GM23338 (cell line): ENCODE results near the gene COL4A3. TPM values are rescaled to one million over a fixed set of nuclear protein-coding genes. Genes with fewer than 3 reads are reported as not detected.

Source experiments
- ATAC-seq: fragments of 200-7000 bp; cut with Tn5 transposase; 3 replicates; pipeline ENCODE4 v1.9.1; 2020
- DNase-seq: peaks from one replicate; pipeline ENCODE4 v3.0.0-alpha.2; 2015; ENCODE audit warnings: low spot score
- H2AFZ ChIP-seq: fragments of 200-600 bp; sonication (generic); 2 replicates; pipeline ENCODE4 v1.8.0; 2016; ENCODE audit warnings: antibody characterized with exemption, mild to moderate bottlenecking, moderate library complexity
- H3F3A ChIP-seq: fragments of 200-600 bp; sonication (generic); replicated peaks from 2 replicates; pipeline ENCODE4 v1.8.0; 2017; ENCODE audit warnings: antibody characterized with exemption, mixed run types, low read depth
- H3K27ac ChIP-seq: fragments of 200-600 bp; sonication (generic); 2 replicates; pipeline ENCODE4 v1.6.1; 2016; ENCODE audit warnings: low read depth
- H3K27me3 ChIP-seq: fragments of 200-600 bp; sonication (generic); 2 replicates; pipeline ENCODE4 v1.8.0; 2016; ENCODE audit warnings: mild to moderate bottlenecking, mixed run types, moderate library complexity; ENCODE audit not compliant: insufficient read depth
- H3K36me3 ChIP-seq: fragments of 200-600 bp; sonication (generic); 2 replicates; pipeline ENCODE4 v1.8.0; 2016; ENCODE audit warnings: mild to moderate bottlenecking; ENCODE audit not compliant: insufficient read depth
- H3K4me1 ChIP-seq: fragments of 200-600 bp; sonication (generic); 2 replicates; pipeline ENCODE4 v1.8.0; 2016; ENCODE audit warnings: mild to moderate bottlenecking, moderate library complexity; ENCODE audit not compliant: insufficient read depth
- H3K4me2 ChIP-seq: fragments of 200-600 bp; sonication (generic); 2 replicates; pipeline ENCODE4 v1.7.1; 2017; ENCODE audit warnings: mixed run types
- H3K4me3 ChIP-seq: fragments of 200-600 bp; sonication (generic); 2 replicates; pipeline ENCODE4 v1.6.1; 2016; ENCODE audit warnings: mixed run types
- H3K79me2 ChIP-seq: fragments of 200-600 bp; sonication (generic); replicated peaks from 2 replicates; pipeline ENCODE4 v1.8.0; 2017; ENCODE audit warnings: mild to moderate bottlenecking; ENCODE audit not compliant: insufficient read depth
- H3K9me2 ChIP-seq: fragments of 200-600 bp; sonication (generic); 2 replicates; pipeline ENCODE4 v1.8.0; 2017; ENCODE audit not compliant: insufficient read depth
- H4K20me1 ChIP-seq: fragments of 200-600 bp; sonication (generic); replicated peaks from 2 replicates; pipeline ENCODE4 v1.8.0; 2017; ENCODE audit warnings: mild to moderate bottlenecking; ENCODE audit not compliant: insufficient read depth
- H3K27ac Mint-ChIP-seq: 2 replicates; pipeline ENCODE4 v1.8.0; 2020; ENCODE audit warnings: inconsistent platforms, mild to moderate bottlenecking, moderate library complexity, mixed read lengths
- H3K27me3 Mint-ChIP-seq: 3 replicates; pipeline ENCODE4 v1.8.0; 2022; ENCODE audit warnings: low read depth, mild to moderate bottlenecking, moderate library complexity, mixed read lengths, inconsistent platforms; ENCODE audit not compliant: insufficient read depth, poor library complexity
- H3K36me3 Mint-ChIP-seq: 3 replicates; pipeline ENCODE4 v1.8.0; 2021; ENCODE audit warnings: low read depth, mild to moderate bottlenecking, inconsistent platforms, moderate library complexity, mixed read lengths
- H3K4me1 Mint-ChIP-seq: 3 replicates; pipeline ENCODE4 v1.8.0; 2020; ENCODE audit warnings: mild to moderate bottlenecking, inconsistent platforms, mixed read lengths
- H3K4me3 Mint-ChIP-seq: 3 replicates; pipeline ENCODE4 v1.8.0; 2021; ENCODE audit warnings: moderate library complexity, mild to moderate bottlenecking, inconsistent platforms, mixed read lengths
- H3K9me3 Mint-ChIP-seq: 3 replicates; pipeline ENCODE4 v1.8.0; 2020; ENCODE audit warnings: moderate library complexity, mild to moderate bottlenecking, inconsistent platforms, mixed read lengths
- CREB1 ChIP-seq: fragments of 250-450 bp; sonication (Bioruptor Pico); IDR thresholded peaks from 2 replicates; pipeline ENCODE4 v1.5.0; 2020; ENCODE audit warnings: low read depth, mild to moderate bottlenecking, moderate library complexity
- CTCF ChIP-seq, 2 experiments: fragments of 200-600 bp in 1 of 2; sonication (generic) in 1 of 2; conservative IDR thresholded peaks; 2 replicates each; pipeline versions ENCODE4 v1.5.1 to v1.6.1; 2016 to 2017; ENCODE audit warnings: antibody characterized with exemption in 2 of 2, low read depth in 2 of 2, mild to moderate bottlenecking in 2 of 2, moderate library complexity in 1 of 2
- ETS1 ChIP-seq: IDR thresholded peaks from 2 replicates; pipeline ENCODE4 v1.6.1; 2016; ENCODE audit warnings: antibody characterized with exemption
- EZH2 ChIP-seq: fragments of 200-600 bp; sonication (generic); IDR thresholded peaks from one replicate; pipeline ENCODE4 v1.8.0; 2017; ENCODE audit warnings: antibody characterized with exemption, mild to moderate bottlenecking, low read depth; ENCODE audit not compliant: unreplicated experiment
- EZH2phosphoT487 ChIP-seq: fragments of 200-600 bp; sonication (generic); IDR thresholded peaks from one replicate; pipeline ENCODE4 v1.8.1; 2018; ENCODE audit warnings: antibody characterized with exemption; ENCODE audit not compliant: unreplicated experiment
- JUNB ChIP-seq: IDR thresholded peaks from one replicate; pipeline ENCODE4 v1.6.1; 2016; ENCODE audit warnings: antibody characterized with exemption; ENCODE audit not compliant: unreplicated experiment
- NANOG ChIP-seq: IDR thresholded peaks from 2 replicates; pipeline ENCODE4 v1.6.1; 2016; ENCODE audit warnings: antibody characterized with exemption, borderline replicate concordance
- POLR2AphosphoS5 ChIP-seq: IDR thresholded peaks from 2 replicates; pipeline ENCODE4 v1.6.1; 2016; ENCODE audit warnings: antibody characterized with exemption, low read depth
- STAT1 ChIP-seq: IDR thresholded peaks from one replicate; pipeline ENCODE4 v1.6.1; 2016; ENCODE audit warnings: antibody characterized with exemption; ENCODE audit not compliant: unreplicated experiment
- ZNF331 ChIP-seq: fragments of 250-450 bp; sonication (Bioruptor Pico); IDR thresholded peaks from 2 replicates; pipeline ENCODE4 v1.5.0; 2020; ENCODE audit warnings: low read depth, mild to moderate bottlenecking, moderate library complexity
- ZNF462 ChIP-seq: fragments of 250-450 bp; sonication (Bioruptor Pico); IDR thresholded peaks from 2 replicates; pipeline ENCODE4 v1.5.0; 2020; ENCODE audit warnings: mild to moderate bottlenecking, moderate library complexity
- polyA plus RNA-seq: library from polyadenylated mRNA; unstranded; fragments of >200 nt; fragmentation: Nextera tagmentation; extraction: Ambion mirVana; gene quantifications from 2 replicates; pipeline ENCODE4 v1.2.1, GENCODE V29; 2016
- total RNA-seq: library from RNA; depleted of rRNA; stranded (reverse); fragments of >200 nt; shearing (Covaris generic); gene quantifications from 2 replicates; pipeline ENCODE4 v1.2.3, GENCODE V29; 2014
- TF ChIP-seq, protein P1 (sequence below): IDR thresholded peaks from one replicate; pipeline ENCODE4 v1.6.1; 2018; ENCODE audit warnings: antibody characterized with exemption; ENCODE audit not compliant: unreplicated experiment

COL4A3 gene
- total and polyA plus RNA-seq, 2 experiments from 2014 or later, result 1.1 to 3.5 TPM

- peaks cover 7% of the 10 kb centered on the region; the same call in 2 of the 3 replicates for H3K9me3 Mint-ChIP-seq
- Histone ChIP-seq H3K4me1 (peaks cover 17% of the 10 kb centered on the region; the same call in 1 of the 2 replicates), H3K27me3 (no peaks in the 10 kb centered on the region), H4K20me1 (no peaks in the 10 kb centered on the region), H3F3A (no peaks in the 10 kb centered on the region), H3K27ac (no peak overlapping the region), H3K9me2 (no peaks in the 10 kb centered on the region), H2AFZ (peak overlapping the region; percentile 80), H3K79me2 (no peaks in the 10 kb centered on the region), H3K4me3 (no peak overlapping the region), H3K4me2 (no peak overlapping the region), H3K36me3 (0 out of 2 replicates have a peak, but pooled peaks cover 4% of the 10 kb centered on the region)
- H3K27ac Mint-ChIP-seq, result no peak overlapping the region
- peaks cover 13% of the 10 kb centered on the region for H3K4me1 Mint-ChIP-seq
- no peak overlapping the region for H3K4me3 Mint-ChIP-seq
- DNase-seq, result no peak
- no peaks in the 10 kb centered on the region for H3K27me3 Mint-ChIP-seq
- ATAC-seq, result no peak
- peaks cover 3% of the 10 kb centered on the region; the same call in 2 of the 3 replicates for H3K36me3 Mint-ChIP-seq
- TF ChIP-seq ZNF331, result no peak
- no peak for TF ChIP-seq CTCF (conservative IDR thresholded peaks at IDR 0.05; ENCODE audit: low read depth in 2 of 2)
- TF ChIP-seq EZH2, result no peak
- no peak for TF ChIP-seq STAT1
- TF ChIP-seq ZNF462, result no peak
- no peak for TF ChIP-seq NANOG
- TF ChIP-seq POLR2AphosphoS5, result no peak
- no peak for TF ChIP-seq ETS1
- TF ChIP-seq, protein P1, sequence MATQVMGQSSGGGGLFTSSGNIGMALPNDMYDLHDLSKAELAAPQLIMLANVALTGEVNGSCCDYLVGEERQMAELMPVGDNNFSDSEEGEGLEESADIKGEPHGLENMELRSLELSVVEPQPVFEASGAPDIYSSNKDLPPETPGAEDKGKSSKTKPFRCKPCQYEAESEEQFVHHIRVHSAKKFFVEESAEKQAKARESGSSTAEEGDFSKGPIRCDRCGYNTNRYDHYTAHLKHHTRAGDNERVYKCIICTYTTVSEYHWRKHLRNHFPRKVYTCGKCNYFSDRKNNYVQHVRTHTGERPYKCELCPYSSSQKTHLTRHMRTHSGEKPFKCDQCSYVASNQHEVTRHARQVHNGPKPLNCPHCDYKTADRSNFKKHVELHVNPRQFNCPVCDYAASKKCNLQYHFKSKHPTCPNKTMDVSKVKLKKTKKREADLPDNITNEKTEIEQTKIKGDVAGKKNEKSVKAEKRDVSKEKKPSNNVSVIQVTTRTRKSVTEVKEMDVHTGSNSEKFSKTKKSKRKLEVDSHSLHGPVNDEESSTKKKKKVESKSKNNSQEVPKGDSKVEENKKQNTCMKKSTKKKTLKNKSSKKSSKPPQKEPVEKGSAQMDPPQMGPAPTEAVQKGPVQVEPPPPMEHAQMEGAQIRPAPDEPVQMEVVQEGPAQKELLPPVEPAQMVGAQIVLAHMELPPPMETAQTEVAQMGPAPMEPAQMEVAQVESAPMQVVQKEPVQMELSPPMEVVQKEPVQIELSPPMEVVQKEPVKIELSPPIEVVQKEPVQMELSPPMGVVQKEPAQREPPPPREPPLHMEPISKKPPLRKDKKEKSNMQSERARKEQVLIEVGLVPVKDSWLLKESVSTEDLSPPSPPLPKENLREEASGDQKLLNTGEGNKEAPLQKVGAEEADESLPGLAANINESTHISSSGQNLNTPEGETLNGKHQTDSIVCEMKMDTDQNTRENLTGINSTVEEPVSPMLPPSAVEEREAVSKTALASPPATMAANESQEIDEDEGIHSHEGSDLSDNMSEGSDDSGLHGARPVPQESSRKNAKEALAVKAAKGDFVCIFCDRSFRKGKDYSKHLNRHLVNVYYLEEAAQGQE, result no peak
- TF ChIP-seq EZH2phosphoT487, result no peak
- no peak for TF ChIP-seq JUNB
- TF ChIP-seq CREB1 (CRISPR knock-in tag), result no peak
Observed at GRCh38 chr2:227152093-227152766, 12.2 kb upstream of the COL4A3 start.
